Ishikawa (cell line): ENCODE results near the gene DPF1.

Experiments used
- CEBPB ChIP-seq: IDR thresholded peaks from 2 replicates; pipeline ENCODE4 v1.6.1; 2012
- CREB1 ChIP-seq: IDR thresholded peaks from 2 replicates; pipeline ENCODE4 v1.6.1; 2012; ENCODE audit warnings: low read depth
- EGR1 ChIP-seq: IDR thresholded peaks from 2 replicates; pipeline ENCODE4 v1.6.1; 2012
- EP300 ChIP-seq: IDR thresholded peaks from 2 replicates; pipeline ENCODE4 v1.6.1; 2012; ENCODE audit warnings: borderline replicate concordance
- FOXM1 ChIP-seq: IDR thresholded peaks from 2 replicates; pipeline ENCODE4 v1.6.1; 2012; ENCODE audit warnings: low read depth, borderline replicate concordance
- NFIC ChIP-seq: IDR thresholded peaks from 2 replicates; pipeline ENCODE4 v1.6.1; 2012
- RAD21 ChIP-seq: IDR thresholded peaks from 2 replicates; pipeline ENCODE4 v1.6.1; 2012; ENCODE audit warnings: low read depth
- TAF1 ChIP-seq: IDR thresholded peaks from 2 replicates; pipeline ENCODE4 v1.6.1; 2012; ENCODE audit warnings: low read depth, mild to moderate bottlenecking
- TCF12 ChIP-seq: IDR thresholded peaks from 2 replicates; pipeline ENCODE4 v1.6.1; 2012; ENCODE audit warnings: low read depth
- TEAD4 ChIP-seq: IDR thresholded peaks from 2 replicates; pipeline ENCODE4 v1.6.1; 2012
- USF1 ChIP-seq: IDR thresholded peaks from 2 replicates; pipeline ENCODE4 v1.6.1; 2012
- YY1 ChIP-seq: IDR thresholded peaks from 2 replicates; pipeline ENCODE4 v1.6.1; 2012; ENCODE audit warnings: low read depth
- ZBTB7A ChIP-seq: IDR thresholded peaks from 2 replicates; pipeline ENCODE4 v1.6.1; 2012; ENCODE audit warnings: low read depth
- TF ChIP-seq, protein P1 (sequence below): IDR thresholded peaks from 2 replicates; pipeline ENCODE4 v1.6.1; 2012; ENCODE audit warnings: low read depth, mild to moderate bottlenecking
- TF ChIP-seq, protein P2 (sequence below): IDR thresholded peaks from 2 replicates; pipeline ENCODE4 v1.6.1; 2012

The DPF1 gene

DNA sequence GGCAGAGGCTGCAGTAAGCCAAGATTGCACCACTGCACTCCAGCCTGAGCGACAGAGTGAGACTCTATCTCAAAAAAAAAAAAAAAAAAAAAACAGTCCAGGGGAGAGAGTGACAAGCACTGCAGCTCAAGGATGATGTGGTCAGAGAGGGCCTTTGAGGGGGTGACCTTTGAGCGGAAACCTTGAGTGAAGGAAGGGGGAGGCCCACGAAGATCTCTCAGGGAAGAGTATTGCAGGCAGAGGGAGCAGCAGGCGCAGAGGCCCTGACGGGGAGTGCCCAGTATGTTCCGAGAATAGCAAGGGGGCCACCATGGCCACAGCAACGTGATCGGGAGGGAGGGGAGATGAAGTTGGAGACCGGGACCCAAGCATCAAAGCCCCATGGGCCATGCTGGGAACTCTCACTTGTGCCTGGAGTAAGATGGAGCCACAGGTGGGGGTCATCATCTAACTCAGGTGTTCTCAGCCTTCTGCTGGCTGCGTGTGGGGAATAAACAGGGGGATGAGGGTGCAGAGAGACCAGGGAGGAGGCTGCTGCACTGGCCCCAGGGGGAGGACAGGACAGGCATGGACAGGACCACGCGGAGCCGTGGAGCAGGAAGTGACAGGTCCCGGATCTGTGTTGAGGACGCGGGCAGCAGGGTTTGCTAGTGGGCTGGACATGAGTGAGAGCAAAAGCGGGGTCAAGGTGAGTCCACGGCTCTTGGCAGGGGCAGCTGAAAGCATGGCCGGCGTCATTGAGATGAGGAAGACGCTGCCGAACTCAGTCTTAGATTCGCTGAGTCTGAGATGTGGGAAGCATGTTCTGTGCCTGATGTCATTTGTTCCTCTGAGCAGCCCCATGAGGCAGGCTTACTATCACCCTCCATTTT, 60.4 kb downstream of the DPF1 start:
- TF ChIP-seq ZBTB7A (no peak), TEAD4 (no peak), NFIC (no peak), FOXM1 (no peak), EGR1 (no peak), YY1 (no peak), USF1 (no peak), CREB1 (no peak), TCF12 (no peak), EP300 (no peak), RAD21 (no peak), TAF1 (no peak), CEBPB (no peak)
- TF ChIP-seq, protein P1, sequence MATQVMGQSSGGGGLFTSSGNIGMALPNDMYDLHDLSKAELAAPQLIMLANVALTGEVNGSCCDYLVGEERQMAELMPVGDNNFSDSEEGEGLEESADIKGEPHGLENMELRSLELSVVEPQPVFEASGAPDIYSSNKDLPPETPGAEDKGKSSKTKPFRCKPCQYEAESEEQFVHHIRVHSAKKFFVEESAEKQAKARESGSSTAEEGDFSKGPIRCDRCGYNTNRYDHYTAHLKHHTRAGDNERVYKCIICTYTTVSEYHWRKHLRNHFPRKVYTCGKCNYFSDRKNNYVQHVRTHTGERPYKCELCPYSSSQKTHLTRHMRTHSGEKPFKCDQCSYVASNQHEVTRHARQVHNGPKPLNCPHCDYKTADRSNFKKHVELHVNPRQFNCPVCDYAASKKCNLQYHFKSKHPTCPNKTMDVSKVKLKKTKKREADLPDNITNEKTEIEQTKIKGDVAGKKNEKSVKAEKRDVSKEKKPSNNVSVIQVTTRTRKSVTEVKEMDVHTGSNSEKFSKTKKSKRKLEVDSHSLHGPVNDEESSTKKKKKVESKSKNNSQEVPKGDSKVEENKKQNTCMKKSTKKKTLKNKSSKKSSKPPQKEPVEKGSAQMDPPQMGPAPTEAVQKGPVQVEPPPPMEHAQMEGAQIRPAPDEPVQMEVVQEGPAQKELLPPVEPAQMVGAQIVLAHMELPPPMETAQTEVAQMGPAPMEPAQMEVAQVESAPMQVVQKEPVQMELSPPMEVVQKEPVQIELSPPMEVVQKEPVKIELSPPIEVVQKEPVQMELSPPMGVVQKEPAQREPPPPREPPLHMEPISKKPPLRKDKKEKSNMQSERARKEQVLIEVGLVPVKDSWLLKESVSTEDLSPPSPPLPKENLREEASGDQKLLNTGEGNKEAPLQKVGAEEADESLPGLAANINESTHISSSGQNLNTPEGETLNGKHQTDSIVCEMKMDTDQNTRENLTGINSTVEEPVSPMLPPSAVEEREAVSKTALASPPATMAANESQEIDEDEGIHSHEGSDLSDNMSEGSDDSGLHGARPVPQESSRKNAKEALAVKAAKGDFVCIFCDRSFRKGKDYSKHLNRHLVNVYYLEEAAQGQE: no peak
- TF ChIP-seq, protein P2, sequence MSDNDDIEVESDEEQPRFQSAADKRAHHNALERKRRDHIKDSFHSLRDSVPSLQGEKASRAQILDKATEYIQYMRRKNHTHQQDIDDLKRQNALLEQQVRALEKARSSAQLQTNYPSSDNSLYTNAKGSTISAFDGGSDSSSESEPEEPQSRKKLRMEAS: no peak

DNA sequence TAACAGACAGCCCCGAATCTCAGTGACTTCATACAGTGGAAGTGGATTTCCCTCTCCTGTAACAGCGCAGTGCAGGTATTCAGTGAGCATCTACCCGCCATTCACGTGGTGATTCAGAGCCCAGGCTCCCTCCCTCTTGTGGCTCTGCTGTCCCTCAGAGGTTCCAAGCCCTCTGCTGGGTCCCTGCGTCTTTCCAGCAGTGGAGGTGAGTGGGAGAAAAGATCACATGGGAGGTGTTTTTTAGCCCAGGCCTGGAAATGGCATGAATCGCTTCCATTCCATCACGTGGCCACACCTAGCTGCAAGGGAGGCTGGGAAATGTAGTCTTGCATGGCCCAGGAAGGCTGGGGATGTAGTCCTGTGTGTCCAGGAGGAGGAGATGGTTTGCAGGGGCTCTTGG, 61.4 kb downstream of the DPF1 start:
- TF ChIP-seq YY1 (no peak), USF1 (peak; percentile 38; the same call in 1 of the 2 replicates), ZBTB7A (no peak), TAF1 (no peak), CEBPB (no peak)
- TF ChIP-seq, protein P1: no peak

DNA sequence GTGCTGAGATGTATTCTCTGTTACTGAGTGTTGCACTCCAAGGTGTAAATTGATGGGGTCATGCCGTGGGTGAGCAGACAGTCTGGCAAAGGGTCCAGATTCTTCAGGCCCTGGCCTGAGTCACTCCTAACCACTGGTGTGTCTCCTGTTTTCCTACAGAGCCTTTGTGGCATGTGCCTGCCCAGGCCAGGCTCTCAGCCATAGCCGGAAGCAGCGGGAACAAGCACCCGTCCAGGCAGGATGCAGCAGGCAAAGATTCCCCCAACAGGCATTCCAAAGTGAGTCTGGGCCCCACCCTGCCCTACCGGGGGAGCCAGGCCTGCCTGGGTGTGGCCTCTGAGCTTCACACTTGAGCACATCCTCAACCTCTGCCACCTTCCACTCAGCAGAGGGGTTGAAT, 61.9 kb downstream of the DPF1 start:
- TF ChIP-seq, protein P1: no peak
- TF ChIP-seq EP300 (no peak), TEAD4 (no peak), ZBTB7A (no peak), RAD21 (no peak), TAF1 (no peak), CREB1 (no peak), NFIC (no peak), TCF12 (no peak), FOXM1 (no peak)
- TF ChIP-seq, protein P2: no peak
